Ishikawa (cell line): Measurements from ENCODE around the gene MTHFD1.

Source experiments
- CREB1 ChIP-seq: IDR thresholded peaks from 2 replicates; pipeline ENCODE4 v1.6.1; 2012; ENCODE audit warnings: low read depth
- EGR1 ChIP-seq: IDR thresholded peaks from 2 replicates; pipeline ENCODE4 v1.6.1; 2012
- EP300 ChIP-seq: IDR thresholded peaks from 2 replicates; pipeline ENCODE4 v1.6.1; 2012; ENCODE audit warnings: borderline replicate concordance
- FOXM1 ChIP-seq: IDR thresholded peaks from 2 replicates; pipeline ENCODE4 v1.6.1; 2012; ENCODE audit warnings: low read depth, borderline replicate concordance
- MAX ChIP-seq: IDR thresholded peaks from 2 replicates; pipeline ENCODE4 v1.6.1; 2012
- NFIC ChIP-seq: IDR thresholded peaks from 2 replicates; pipeline ENCODE4 v1.6.1; 2012
- TCF12 ChIP-seq: IDR thresholded peaks from 2 replicates; pipeline ENCODE4 v1.6.1; 2012; ENCODE audit warnings: low read depth

- TF ChIP-seq CREB1 (no peak), TCF12 (no peak), MAX (no peak), FOXM1 (no peak), EP300 (no peak), NFIC (no peak), EGR1 (no peak)
Observed at GRCh38 chr14:64506721-64507120, 118.6 kb downstream of the MTHFD1 start.
